Heart right ventricle (tissue), 16 donors: ENCODE measurements around the gene CACNA1C. TPM values are rescaled to one million over a fixed set of nuclear protein-coding genes. Genes with fewer than 3 reads are reported as not detected.

Experiments used
- ATAC-seq, 8 donors: fragments of 200-7000 bp; cut with Tn5 transposase; one replicate each; pipeline ENCODE4 v1.9.1; 2020; ENCODE audit warnings: mild to moderate bottlenecking in 8 of 8, moderate library complexity in 8 of 8, moderate number of reproducible peaks in 1 of 8
- DNase-seq, 2 donors: peaks; one replicate each; pipeline ENCODE4 v3.0.0-alpha.2; 2020
- H3K27ac ChIP-seq, 10 donors: fragments of 200-600 bp; sonication (generic) in 2 of 10; one replicate each; pipeline versions ENCODE4 v1.5.0 to v1.8.0; 2020 to 2022; ENCODE audit warnings: mild to moderate bottlenecking in 3 of 10
- H3K27me3 ChIP-seq, 7 donors: fragments of 200-600 bp; one replicate each; pipeline ENCODE4 v1.8.0; 2021 to 2022; ENCODE audit warnings: mild to moderate bottlenecking in 2 of 7
- H3K36me3 ChIP-seq, 9 donors: fragments of 200-600 bp; sonication (generic) in 1 of 9; one replicate each; pipeline versions ENCODE4 v1.5.0 to v1.8.0; 2020 to 2022; ENCODE audit warnings: mild to moderate bottlenecking in 2 of 9
- H3K4me1 ChIP-seq, 9 donors: fragments of 200-600 bp; sonication (generic) in 1 of 9; one replicate each; pipeline versions ENCODE4 v1.5.0 to v1.8.0; 2020 to 2022; ENCODE audit warnings: mild to moderate bottlenecking in 4 of 9
- H3K4me3 ChIP-seq, 10 donors: fragments of 200-600 bp; sonication (generic) in 2 of 10; one replicate each; pipeline versions ENCODE4 v1.5.0 to v1.8.0; 2020 to 2022; ENCODE audit warnings: mild to moderate bottlenecking in 7 of 10, moderate library complexity in 2 of 10
- H3K9me3 ChIP-seq, 11 donors: fragments of 200-600 bp in 10 of 11; sonication (generic) in 2 of 11; one replicate each; pipeline versions ENCODE4 v1.5.0 to v1.8.0; 2013 to 2022; ENCODE audit warnings: mild to moderate bottlenecking in 2 of 11, control low read depth in 1 of 11, moderate library complexity in 1 of 11
- CTCF ChIP-seq, 9 donors: fragments of 200-600 bp; sonication (generic) in 2 of 9; IDR thresholded peaks; one replicate each; pipeline versions ENCODE4 v1.5.0 to v1.8.0; 2021 to 2022; ENCODE audit warnings: antibody characterized with exemption in 9 of 9, mild to moderate bottlenecking in 5 of 9, moderate library complexity in 1 of 9
- WGBS, 2 donors: extraction: QIAGEN DNeasy Blood & Tissue Kit; methylation state at CpG; one replicate each; pipeline ENCODE4 v1.1.7; 2013; ENCODE audit warnings: inconsistent platforms in 1 of 2; 5-methylcytosine and 5-hydroxymethylcytosine counted together
- intact Hi-C, 10 donors: fragments of 100-400 bp; cut with DNase I; formaldehyde crosslinking; loops; one replicate each; pipeline versions ENCODE4 v1.11.1 to v1.14.2; 2022
- polyA plus RNA-seq, 2 donors: library from polyadenylated mRNA; stranded (reverse); fragments of 200-250 nt; gene quantifications; one replicate each; pipeline ENCODE4 v1.2.3, GENCODE V29; 2013
- total RNA-seq, 10 donors: library from RNA; stranded (reverse); fragmentation: NEBNext Ultra II Directional in 3 of 10; extraction: Animal tissue kit (Norgen Biotek cat#: 25700) in 3 of 10; gene quantifications; one replicate each; pipeline versions ENCODE4 v1.2.1 to v1.2.4, GENCODE V29; 2021 to 2023
- donor health status: Arrhythmogenic right ventricular cardiomyopathy.
- donor health status: ischemic (EF 13 %, LVEDD 7.1; RV severe dilation, severe dysfunction).
- donor health status: healthy with polysubstance abuse.
- donor health status: DM: no; HTN: yes; CAD: no.
- donor health status: DM: no; HTN: no; CAD: no.
- donor health status: ischemic (EF 25% LVEDD 6.9; RV normal size, moderate dysfunction).
- donor health status: ischemic (EF 25% LVEDD 5.7; RV mildly dilated, moderate dysfunction).
- donor health status: healthy.
- donor health status: DM: yes; HTN: yes; CAD: no.
- donor health status: Ischemic cardiomyopathy.
- donor health status: ischemic (EF 35%, LVEDD 5.7; RV mildly dilated, moderate dysfunction).
- donor health status: nonischemic (EF 11% LVEDD 7.7; RV severe dilation, severe dysfunction).
- donor health status: DM: yes; HTN: yes; CAD: no.
- donor health status: PGD.
- donor health status: ischemic (EF 29% LVEDD 5.4; RV normal size, mild dysfunction).
- donor health status: nonischemic (EF 23%, LVEDD 6.1; RV moderate dilation, normal function).

CACNA1C gene
- total and polyA plus RNA-seq, 12 donors: 19.1 to 222 (median 183) TPM

GRCh38 chr12:2652011-2652400 is 599.2 kb downstream of the CACNA1C start:
- intact Hi-C loops: no loop called here
- Histone ChIP-seq H3K36me3 (peaks cover 0 to 64% (median 20%) of the 10 kb centered on the region in 9 donors), H3K27ac (no peak overlapping the region), H3K4me1 (peaks cover 0 to 6% (median 0%) of the 10 kb centered on the region in 9 donors), H3K4me3 (no peak overlapping the region), H3K9me3 (no peaks in the 10 kb centered on the region), H3K27me3 (no peaks in the 10 kb centered on the region)
- 93 to 95% methylated on average over 14 of the region's 14 CpGs for WGBS, 2 donors
- TF ChIP-seq CTCF (IDR thresholded peaks at IDR 0.05): no peak
- DNase-seq: no peak
- no peak for ATAC-seq

GRCh38 chr12:2652401-2653081 is 599.8 kb downstream of the CACNA1C start:
- 91 to 92% methylated on average over 33 of the region's 33 CpGs for WGBS, 2 donors
- peak in 2 of 8 donors; percentile 18 to 24 for ATAC-seq
- Histone ChIP-seq H3K9me3 (no peaks in the 10 kb centered on the region), H3K27me3 (no peaks in the 10 kb centered on the region), H3K27ac (no peak overlapping the region), H3K4me3 (no peak overlapping the region), H3K4me1 (peaks cover 0 to 6% (median 0%) of the 10 kb centered on the region in 9 donors), H3K36me3 (peaks cover 0 to 69% (median 24%) of the 10 kb centered on the region in 9 donors)
- no peak for DNase-seq
- no peak for TF ChIP-seq CTCF (IDR thresholded peaks at IDR 0.05)
- intact Hi-C loops: no loop called here

- intact Hi-C loops: no loop called here
These were observed 600.7 kb downstream of the CACNA1C start for GRCh38 chr12:2653461-2653965.

GRCh38 chr12:2654311-2654710 is 601.5 kb downstream of the CACNA1C start:
- no peak overlapping the region for H3K4me3 ChIP-seq
- H3K4me1 ChIP-seq: peaks cover 0 to 3% (median 0%) of the 10 kb centered on the region in 9 donors
- no peak for TF ChIP-seq CTCF (IDR thresholded peaks at IDR 0.05)
- no peaks in the 10 kb centered on the region for H3K27me3 ChIP-seq
- intact Hi-C loops: no loop called here
- 73 to 76% methylated on average over 8 of the region's 8 CpGs for WGBS, 2 donors
- ATAC-seq (no peak), DNase-seq (no peak)
- peaks cover 0 to 86% (median 41%) of the 10 kb centered on the region in 9 donors for H3K36me3 ChIP-seq
- no peaks in the 10 kb centered on the region for H3K9me3 ChIP-seq
- no peak overlapping the region for H3K27ac ChIP-seq

More at GRCh38 chr12:2653461-2653965, 600.7 kb downstream of the CACNA1C start:
- no peak overlapping the region for H3K4me3 ChIP-seq
- WGBS, 2 donors: 88 to 91% methylated on average over 22 of the region's 22 CpGs
- no peaks in the 10 kb centered on the region for H3K9me3 ChIP-seq
- peaks cover 0 to 6% (median 0%) of the 10 kb centered on the region in 9 donors for H3K4me1 ChIP-seq
- no peaks in the 10 kb centered on the region for H3K27me3 ChIP-seq
- no peak overlapping the region for H3K27ac ChIP-seq
- ATAC-seq: no peak
- no peak for DNase-seq
- TF ChIP-seq CTCF (IDR thresholded peaks at IDR 0.05): no peak
- H3K36me3 ChIP-seq: peaks cover 0 to 78% (median 33%) of the 10 kb centered on the region in 9 donors
